HG02943 (cell line): ENCODE measurements around the gene LYPLA2.

Experiments used
- ATAC-seq: cut with Tn5 transposase; IDR thresholded peaks from one replicate; pipeline ENCODE4 v1.9.1; 2021; ENCODE audit warnings: mild to moderate bottlenecking, low read depth, moderate library complexity; ENCODE audit not compliant: unreplicated experiment

LYPLA2 gene

GRCh38 chr1:23790696-23791515, at the start of gene LYPLA2:
LYPLA2 (plus strand) TSS chr1:23791145; CDS start chr1:23792683, 1,538 bp downstream.
- peak; percentile 63 for ATAC-seq

GRCh38 chr1:23741609-23742008, 49.3 kb upstream of the LYPLA2 start:
- no peak for ATAC-seq

- ATAC-seq, result peak; percentile 15
Observed at GRCh38 chr1:23742670-23743286, 48.2 kb upstream of the LYPLA2 start.

GRCh38 chr1:23743287-23744152, 47.4 kb upstream of the LYPLA2 start, which contains the start of gene ELOA:
ELOA (plus strand) TSS chr1:23743471; CDS start chr1:23743504, 33 bp downstream.
- ATAC-seq, result peak; percentile 52

GRCh38 chr1:23745515-23745914, 45.4 kb upstream of the LYPLA2 start:
- no peak for ATAC-seq

- no peak for ATAC-seq
Observed at GRCh38 chr1:23748016-23748415, 42.9 kb upstream of the LYPLA2 start.

GRCh38 chr1:23751050-23751814, 39.7 kb upstream of the LYPLA2 start:
- ATAC-seq, result no peak

GRCh38 chr1:23751815-23752200, 39.1 kb upstream of the LYPLA2 start:
- no peak for ATAC-seq

- ATAC-seq, result no peak
Observed at GRCh38 chr1:23752909-23753308, 38.0 kb upstream of the LYPLA2 start.

GRCh38 chr1:23756676-23757075, 34.3 kb upstream of the LYPLA2 start:
- ATAC-seq, result no peak

GRCh38 chr1:23757812-23758211, 33.1 kb upstream of the LYPLA2 start:
- no peak for ATAC-seq

- no peak for ATAC-seq
Observed at GRCh38 chr1:23759277-23759676, 31.7 kb upstream of the LYPLA2 start.

- ATAC-seq, result no peak
Observed at GRCh38 chr1:23763041-23763577, 27.8 kb upstream of the LYPLA2 start.

- no peak for ATAC-seq
Observed at GRCh38 chr1:23768733-23769132, 22.2 kb upstream of the LYPLA2 start.

- ATAC-seq, result no peak
Observed at GRCh38 chr1:23772049-23772853, 18.7 kb upstream of the LYPLA2 start.

- ATAC-seq, result no peak
Observed at GRCh38 chr1:23772854-23773242, 18.1 kb upstream of the LYPLA2 start.

- ATAC-seq, result no peak
Observed at GRCh38 chr1:23774174-23774880, 16.6 kb upstream of the LYPLA2 start.

- ATAC-seq, result no peak
Observed at GRCh38 chr1:23776217-23776616, 14.7 kb upstream of the LYPLA2 start.
